ENCODE results near the gene NBDY. TPM values are rescaled to one million over a fixed set of nuclear protein-coding genes. Genes with fewer than 3 reads are reported as not detected.

Gene NBDY
- total RNA-seq, 1 experiment from 2014 or later, result 9.1 TPM

DNA sequence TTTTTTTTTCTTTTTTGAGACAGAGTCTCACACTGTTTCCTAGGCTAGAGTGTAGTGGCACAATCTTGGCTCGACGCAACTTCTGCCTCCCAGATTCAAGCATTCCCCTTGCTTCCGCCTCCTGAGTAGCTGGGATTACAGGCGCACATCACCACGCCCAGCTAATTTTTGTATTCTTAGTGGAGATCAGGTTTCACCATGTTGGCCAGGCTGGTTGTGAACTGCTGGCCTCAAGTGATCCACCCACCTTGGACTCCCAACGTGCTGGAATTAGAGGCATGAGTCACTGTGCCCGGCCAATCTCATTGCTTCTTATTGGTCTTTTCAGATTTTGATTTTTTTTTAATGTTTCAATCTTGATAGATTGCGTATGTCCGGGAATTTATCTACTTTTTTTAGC, 124.4 kb downstream of the NBDY start:
- no peak for DNase-seq (ENCODE audit: low spot score)
- in situ Hi-C loops (cut with HindIII; ENCODE audit: low sequenced_read_pairs), result no loop called here

DNA sequence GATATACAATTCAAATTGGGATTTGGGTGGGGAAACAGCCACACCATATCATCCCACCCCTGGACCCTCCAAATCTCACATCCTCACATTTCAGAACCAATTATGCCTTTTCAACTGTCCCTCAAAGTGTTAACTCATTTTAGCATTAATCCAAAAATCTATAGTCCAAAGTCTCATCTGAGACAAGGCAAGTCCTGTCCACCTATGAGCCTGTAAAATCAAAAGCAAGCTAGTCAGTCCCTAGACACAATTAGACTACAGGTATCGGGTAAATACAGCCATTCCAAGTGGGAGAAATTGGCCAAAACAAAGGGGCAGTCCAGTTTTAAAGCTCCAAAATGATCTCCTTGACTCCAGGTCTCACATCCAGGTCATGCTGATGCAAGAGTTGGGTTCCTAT, 128.0 kb downstream of the NBDY start:
- in situ Hi-C loops (cut with HindIII; ENCODE audit: low sequenced_read_pairs), result no loop called here
- no peak for DNase-seq (ENCODE audit: low spot score)

DNA sequence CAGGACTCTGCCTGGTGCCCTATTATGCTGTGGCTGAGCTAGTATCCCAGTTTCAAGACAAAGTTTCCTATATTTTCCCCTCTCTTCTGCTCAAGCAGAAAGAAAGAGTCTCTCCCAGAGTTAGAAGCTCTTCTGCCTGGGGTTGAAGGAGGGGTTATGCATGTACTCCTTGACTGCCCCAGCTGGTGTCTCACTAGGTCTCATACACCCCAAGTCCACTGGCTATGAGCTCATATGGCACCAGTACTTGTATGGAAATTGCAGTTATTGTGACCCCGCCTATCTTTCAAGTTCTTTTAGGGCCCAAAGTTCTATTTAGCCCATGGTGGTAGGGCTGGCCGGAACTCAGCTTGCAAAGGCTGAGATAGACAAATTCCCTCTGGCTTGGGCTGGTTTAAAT, 131.8 kb downstream of the NBDY start:
- no peak for DNase-seq (ENCODE audit: low spot score)
- in situ Hi-C loops (cut with HindIII; ENCODE audit: low sequenced_read_pairs), result no loop called here

Other genes with a start within 250 kb of the NBDY start
- 3.6 and 4.3 TPM in 2 replicates for gene UBQLN2, start 165.6 kb upstream of the NBDY start, total RNA-seq (2014; rRNA removed; shearing (Covaris generic))